Measurements from ENCODE around the gene UNC5A. TPM values are rescaled to one million over a fixed set of nuclear protein-coding genes. Genes with fewer than 3 reads are reported as not detected.

Gene UNC5A
- total RNA-seq, 6 experiments from 2014 or later = not detected

GRCh38 chr5:176796411-176796810, 13.9 kb upstream of the UNC5A start:
- Mint-ChIP-seq H3K27ac (no peak overlapping the region), H3K4me3 (no peak overlapping the region), H3K9me3 (no peaks in the 10 kb centered on the region), H3K36me3 (ENCODE audit: low read depth) (no peaks in the 10 kb centered on the region), H3K4me1 (ENCODE audit: low read depth) (peaks cover 15% of the 10 kb centered on the region; the same call in 1 of the 2 replicates), H3K27me3 (ENCODE audit: insufficient read depth) (peaks cover 51% of the 10 kb centered on the region)
- no peak for DNase-seq
- TF ChIP-seq CTCF (IDR thresholded peaks at IDR 0.05) = no peak

DNA sequence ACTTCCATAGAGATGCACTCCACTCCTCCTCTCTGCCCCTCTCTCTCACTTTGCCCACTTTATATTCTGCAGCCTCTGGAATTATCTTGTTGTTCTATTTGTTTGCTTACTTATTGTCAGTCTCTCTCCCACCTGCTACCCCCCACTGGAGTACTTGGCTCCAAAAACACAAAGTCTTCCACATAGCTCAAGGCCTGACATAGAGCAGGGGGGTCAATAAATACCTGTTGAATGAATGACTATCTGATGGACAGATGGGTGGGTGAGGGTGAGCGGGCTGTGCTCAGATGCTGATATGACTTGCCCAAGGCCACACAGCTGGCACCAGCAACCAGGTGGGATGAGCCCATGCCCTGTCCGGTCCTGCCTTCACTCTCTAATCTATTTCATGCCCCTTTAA, 13.4 kb upstream of the UNC5A start:
- no peak overlapping the region for H3K4me3 Mint-ChIP-seq
- peaks cover 51% of the 10 kb centered on the region for H3K27me3 Mint-ChIP-seq (ENCODE audit: insufficient read depth)
- H3K9me3 Mint-ChIP-seq = no peaks in the 10 kb centered on the region
- H3K27ac Mint-ChIP-seq = no peak overlapping the region
- no peak for DNase-seq
- TF ChIP-seq CTCF (IDR thresholded peaks at IDR 0.05) = no peak
- H3K4me1 Mint-ChIP-seq (ENCODE audit: low read depth) = peaks cover 15% of the 10 kb centered on the region; the same call in 1 of the 2 replicates
- no peaks in the 10 kb centered on the region for H3K36me3 Mint-ChIP-seq (ENCODE audit: low read depth)

- no peaks in the 10 kb centered on the region for H3K9me3 Mint-ChIP-seq
- H3K4me3 Mint-ChIP-seq = no peak overlapping the region
- H3K27ac Mint-ChIP-seq = no peak overlapping the region
- H3K36me3 Mint-ChIP-seq (ENCODE audit: low read depth) = no peaks in the 10 kb centered on the region
- peaks cover 48% of the 10 kb centered on the region for H3K27me3 Mint-ChIP-seq (ENCODE audit: insufficient read depth)
- TF ChIP-seq CTCF (IDR thresholded peaks at IDR 0.05) = no peak
- no peak for DNase-seq
- H3K4me1 Mint-ChIP-seq (ENCODE audit: low read depth) = peaks cover 15% of the 10 kb centered on the region; the same call in 1 of the 2 replicates
These were observed 12.8 kb upstream of the UNC5A start for GRCh38 chr5:176797456-176798050.

- Mint-ChIP-seq H3K27me3 (ENCODE audit: insufficient read depth) (peaks cover 47% of the 10 kb centered on the region), H3K9me3 (no peaks in the 10 kb centered on the region), H3K4me1 (ENCODE audit: low read depth) (peaks cover 15% of the 10 kb centered on the region; the same call in 1 of the 2 replicates), H3K4me3 (no peak overlapping the region), H3K27ac (no peak overlapping the region), H3K36me3 (ENCODE audit: low read depth) (no peaks in the 10 kb centered on the region)
- TF ChIP-seq CTCF (IDR thresholded peaks at IDR 0.05) = no peak
- no peak for DNase-seq
These were observed 12.1 kb upstream of the UNC5A start for GRCh38 chr5:176798086-176798876.

GRCh38 chr5:176798949-176799348, 11.4 kb upstream of the UNC5A start:
- Mint-ChIP-seq H3K27ac (no peak overlapping the region), H3K36me3 (ENCODE audit: low read depth) (no peaks in the 10 kb centered on the region), H3K27me3 (ENCODE audit: insufficient read depth) (peaks cover 40% of the 10 kb centered on the region), H3K9me3 (no peaks in the 10 kb centered on the region), H3K4me3 (no peak overlapping the region), H3K4me1 (ENCODE audit: low read depth) (peaks cover 11% of the 10 kb centered on the region; the same call in 1 of the 2 replicates)
- no peak for TF ChIP-seq CTCF (IDR thresholded peaks at IDR 0.05)
- no peak for DNase-seq

Data from HFFc6 (cell line).